Liver (tissue), 9 donors: Measurements from ENCODE around the gene DICER1. TPM values are rescaled to one million over a fixed set of nuclear protein-coding genes. Genes with fewer than 3 reads are reported as not detected.

ENCODE experiments used
- DNase-seq: peaks from one replicate; pipeline ENCODE4 v3.0.0-alpha.2; 2017; ENCODE audit warnings: low spot score
- H3K27ac ChIP-seq, 2 donors: one replicate each; pipeline ENCODE4 v1.7.0; 2013; ENCODE audit warnings: inconsistent platforms in 2 of 2, low read length in 2 of 2, control low read depth in 1 of 2, low read depth in 1 of 2, mild to moderate bottlenecking in 1 of 2
- H3K27me3 ChIP-seq, 4 donors: one replicate each; pipeline versions ENCODE4 v1.6.1 to v1.7.0; 2013; ENCODE audit warnings: low read length in 3 of 4, inconsistent platforms in 1 of 4, mild to moderate bottlenecking in 1 of 4, moderate library complexity in 1 of 4; ENCODE audit not compliant: control insufficient read depth in 4 of 4, insufficient read depth in 4 of 4
- H3K36me3 ChIP-seq, 4 donors: one replicate each; pipeline versions ENCODE4 v1.6.1 to v1.7.0; 2013; ENCODE audit warnings: low read length in 3 of 4, mild to moderate bottlenecking in 3 of 4, low read depth in 1 of 4, moderate library complexity in 1 of 4; ENCODE audit not compliant: control insufficient read depth in 4 of 4, insufficient read depth in 3 of 4
- H3K4me1 ChIP-seq, 4 donors: one replicate each; pipeline versions ENCODE4 v1.6.1 to v1.7.0; 2013; ENCODE audit warnings: low read length in 3 of 4, mild to moderate bottlenecking in 3 of 4, moderate library complexity in 1 of 4; ENCODE audit not compliant: control insufficient read depth in 4 of 4, insufficient read depth in 4 of 4
- H3K4me3 ChIP-seq, 3 donors: one replicate each; pipeline versions ENCODE4 v1.6.1 to v1.7.0; 2013; ENCODE audit warnings: low read length in 3 of 3, control low read depth in 1 of 3, low read depth in 1 of 3, mild to moderate bottlenecking in 1 of 3
- H3K9ac ChIP-seq, 2 donors: one replicate each; pipeline ENCODE4 v1.7.0; 2013; ENCODE audit warnings: low read length in 2 of 2, mild to moderate bottlenecking in 2 of 2, moderate library complexity in 2 of 2, control low read depth in 1 of 2, low read depth in 1 of 2
- H3K9me3 ChIP-seq, 4 donors: one replicate each; pipeline versions ENCODE4 v1.6.1 to v1.7.0; 2013; ENCODE audit warnings: low read length in 3 of 4; ENCODE audit not compliant: control insufficient read depth in 4 of 4
- EGR1 ChIP-seq, 2 donors: IDR thresholded peaks; 2 replicates each; pipeline ENCODE4 v1.6.1; 2016 to 2018; ENCODE audit warnings: antibody characterized with exemption in 2 of 2, low read depth in 2 of 2
- FOXA1 ChIP-seq: IDR thresholded peaks from 2 replicates; pipeline ENCODE4 v1.6.1; 2016; ENCODE audit warnings: antibody characterized with exemption
- FOXA2 ChIP-seq: IDR thresholded peaks from 2 replicates; pipeline ENCODE4 v1.6.1; 2016; ENCODE audit warnings: antibody characterized with exemption
- GABPA ChIP-seq, 2 donors: IDR thresholded peaks in 1 of 2; conservative IDR thresholded peaks in 1 of 2; 2 replicates each; pipeline ENCODE4 v1.6.1; 2016; ENCODE audit warnings: antibody characterized with exemption in 2 of 2, mild to moderate bottlenecking in 1 of 2, moderate library complexity in 1 of 2
- HNF4A ChIP-seq, 2 donors: conservative IDR thresholded peaks; 2 replicates each; pipeline ENCODE4 v1.6.1; 2016; ENCODE audit warnings: antibody characterized with exemption in 2 of 2, mild to moderate bottlenecking in 2 of 2
- HNF4G ChIP-seq: IDR thresholded peaks from 2 replicates; pipeline ENCODE4 v1.6.1; 2016; ENCODE audit warnings: antibody characterized with exemption
- JUND ChIP-seq, 2 donors: IDR thresholded peaks; 2 replicates each; pipeline ENCODE4 v1.6.1; 2016; ENCODE audit warnings: antibody characterized with exemption in 2 of 2
- NR2F2 ChIP-seq: IDR thresholded peaks from 2 replicates; pipeline ENCODE4 v1.6.1; 2016; ENCODE audit warnings: antibody characterized with exemption
- RAD21 ChIP-seq, 2 donors: IDR thresholded peaks; 2 replicates each; pipeline ENCODE4 v1.6.1; 2016; ENCODE audit warnings: antibody characterized with exemption in 2 of 2, mild to moderate bottlenecking in 2 of 2
- RXRA ChIP-seq, 2 donors: IDR thresholded peaks; 2 replicates each; pipeline ENCODE4 v1.6.1; 2017 to 2018; ENCODE audit warnings: antibody characterized with exemption in 2 of 2, mild to moderate bottlenecking in 1 of 2
- SP1 ChIP-seq: IDR thresholded peaks from 2 replicates; pipeline ENCODE4 v1.6.1; 2018; ENCODE audit warnings: antibody characterized with exemption, mild to moderate bottlenecking
- TAF1 ChIP-seq: conservative IDR thresholded peaks from 2 replicates; pipeline ENCODE4 v1.6.1; 2016; ENCODE audit warnings: antibody characterized with exemption, mild to moderate bottlenecking
- YY1 ChIP-seq: IDR thresholded peaks from 2 replicates; pipeline ENCODE4 v1.6.1; 2016; ENCODE audit warnings: antibody characterized with exemption, mild to moderate bottlenecking
- WGBS: extraction: QIAGEN DNeasy Blood & Tissue Kit; methylation state at CpG from one replicate; pipeline ENCODE4 v1.1.7; 2013; 5-methylcytosine and 5-hydroxymethylcytosine counted together
- polyA plus RNA-seq, 2 donors: library from polyadenylated mRNA; stranded (reverse) in 1 of 2; unstranded in 1 of 2; fragments of 200-250 nt in 1 of 2; fragments of >200 nt in 1 of 2; fragmentation: Nextera tagmentation in 1 of 2; extraction: Ambion mirVana in 1 of 2; gene quantifications; one replicate each; pipeline versions ENCODE4 v1.2.1 to v1.2.3, GENCODE V29; 2013 to 2015
- total RNA-seq, 2 donors: library from RNA; depleted of rRNA; stranded (reverse); fragments of >200 nt; gene quantifications; one replicate each; pipeline ENCODE4 v1.2.3, GENCODE V29; 2014
- TF ChIP-seq, protein P1 (sequence below): IDR thresholded peaks from 2 replicates; pipeline ENCODE4 v1.6.1; 2016; ENCODE audit warnings: antibody characterized with exemption
- TF ChIP-seq, protein P2 (sequence below): IDR thresholded peaks from 2 replicates; pipeline ENCODE4 v1.6.1; 2016; ENCODE audit warnings: antibody characterized with exemption
- TF ChIP-seq, protein P3 (sequence below): IDR thresholded peaks from 2 replicates; pipeline ENCODE4 v1.6.1; 2016; ENCODE audit warnings: antibody characterized with exemption, mild to moderate bottlenecking
- TF ChIP-seq, protein P4 (sequence below): fragments of 150-350 bp; IDR thresholded peaks from 2 replicates; pipeline ENCODE4 v1.5.1; 2017; ENCODE audit warnings: improper control_type of control experiment, low read depth, low read length; ENCODE audit not compliant: missing input control
- TF ChIP-seq, protein P5 (sequence below): IDR thresholded peaks from 2 replicates; pipeline ENCODE4 v1.6.1; 2016; ENCODE audit warnings: antibody characterized with exemption
- donor health status: healthy.
- donor health status: healthy.
- donor health status: healthy.
- donor health status: healthy.
- donor health status: healthy.

The DICER1 gene
- total and polyA plus RNA-seq, 4 donors: 7.5 to 43.6 (median 20.3) TPM

DNA sequence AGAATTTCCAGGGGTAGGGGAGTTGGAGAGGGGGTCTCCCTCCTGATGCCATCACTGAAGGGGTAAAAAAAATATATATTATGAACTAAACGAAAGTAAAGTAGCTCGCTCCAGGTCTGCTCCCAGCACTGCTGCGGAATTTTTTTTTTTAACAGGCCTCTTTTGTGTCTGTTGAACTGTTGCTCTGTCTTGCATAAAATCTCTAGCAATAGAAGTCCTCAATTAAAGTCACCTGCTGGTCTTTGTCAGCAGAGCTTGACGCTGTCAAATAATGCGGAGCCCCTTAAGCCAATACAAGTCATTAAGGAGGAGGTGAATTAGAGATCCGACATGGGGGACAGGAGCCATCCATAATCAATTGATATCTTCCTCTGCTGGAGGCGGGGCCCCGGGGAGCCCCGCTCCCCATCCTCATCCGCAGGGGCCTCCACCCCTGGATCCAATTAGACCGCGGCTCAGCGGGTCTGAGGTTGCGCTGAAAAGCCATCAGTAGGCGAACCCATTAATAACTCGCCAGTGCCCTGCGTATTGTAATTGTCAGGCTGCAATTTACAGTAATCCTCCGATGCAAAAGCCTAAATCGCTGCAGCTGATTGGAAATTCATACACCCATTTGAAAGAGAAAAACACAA is 85.6 kb downstream of the DICER1 start:
- H3K4me3 ChIP-seq: no peak overlapping the region
- H3K9me3 ChIP-seq: peaks cover 0 to 7% (median 4%) of the 10 kb centered on the region in 4 donors
- no peak for DNase-seq
- H3K4me1 ChIP-seq: no peaks in the 10 kb centered on the region
- H3K27me3 ChIP-seq: no peaks in the 10 kb centered on the region
- 82% methylated on average over 19 of the region's 19 CpGs for WGBS
- H3K9ac ChIP-seq: no peak overlapping the region
- H3K27ac ChIP-seq: no peak overlapping the region
- TF ChIP-seq, protein P1, sequence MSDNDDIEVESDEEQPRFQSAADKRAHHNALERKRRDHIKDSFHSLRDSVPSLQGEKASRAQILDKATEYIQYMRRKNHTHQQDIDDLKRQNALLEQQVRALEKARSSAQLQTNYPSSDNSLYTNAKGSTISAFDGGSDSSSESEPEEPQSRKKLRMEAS: no peak
- TF ChIP-seq GABPA (IDR thresholded peaks at IDR 0.05 in 1 of 2, conservative IDR thresholded peaks at IDR 0.05 in 1 of 2): no peak
- TF ChIP-seq TAF1: no peak
- no peak for TF ChIP-seq SP1
- TF ChIP-seq NR2F2: no peak
- TF ChIP-seq, protein P2, sequence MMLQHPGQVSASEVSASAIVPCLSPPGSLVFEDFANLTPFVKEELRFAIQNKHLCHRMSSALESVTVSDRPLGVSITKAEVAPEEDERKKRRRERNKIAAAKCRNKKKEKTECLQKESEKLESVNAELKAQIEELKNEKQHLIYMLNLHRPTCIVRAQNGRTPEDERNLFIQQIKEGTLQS: no peak
- TF ChIP-seq RXRA (IDR thresholded peaks at IDR 0.05): no peak
- H3K36me3 ChIP-seq: no peaks in the 10 kb centered on the region

DNA sequence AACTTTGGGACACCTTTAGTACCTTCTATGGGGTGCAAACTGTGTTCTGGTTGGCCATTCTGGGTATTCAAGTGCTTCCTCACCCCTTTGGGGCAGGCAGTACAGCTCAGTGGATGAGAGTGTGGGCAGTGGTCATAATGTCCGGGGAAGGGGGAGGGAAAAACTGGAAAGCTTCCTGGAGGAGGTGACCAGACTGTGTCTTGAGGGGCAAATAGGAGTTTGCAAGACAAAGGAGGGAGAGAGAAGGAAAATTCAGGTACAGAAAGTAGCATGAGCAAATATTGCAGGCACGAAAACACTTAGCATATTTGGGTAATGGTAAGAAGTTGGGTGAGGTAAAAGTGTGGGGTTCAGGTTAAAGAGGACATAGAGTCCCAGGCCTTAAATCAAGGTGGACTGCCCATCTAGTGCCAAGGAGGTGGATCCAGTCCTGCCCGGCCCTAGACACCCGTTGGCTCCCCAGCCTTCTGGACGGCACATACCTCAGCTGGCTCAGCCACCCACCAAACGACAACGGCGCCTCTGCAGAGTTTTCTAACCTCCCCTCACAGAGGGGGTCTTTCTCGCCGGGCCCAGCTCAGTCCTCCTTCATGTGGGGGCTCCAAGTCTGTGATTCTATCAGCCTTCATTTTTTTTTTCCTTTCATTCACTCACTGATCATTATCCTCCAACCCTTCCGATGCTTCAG is 86.4 kb downstream of the DICER1 start:
- TF ChIP-seq GABPA (IDR thresholded peaks at IDR 0.05 in 1 of 2, conservative IDR thresholded peaks at IDR 0.05 in 1 of 2): no peak
- TF ChIP-seq, protein P2: no peak
- TF ChIP-seq, protein P3, sequence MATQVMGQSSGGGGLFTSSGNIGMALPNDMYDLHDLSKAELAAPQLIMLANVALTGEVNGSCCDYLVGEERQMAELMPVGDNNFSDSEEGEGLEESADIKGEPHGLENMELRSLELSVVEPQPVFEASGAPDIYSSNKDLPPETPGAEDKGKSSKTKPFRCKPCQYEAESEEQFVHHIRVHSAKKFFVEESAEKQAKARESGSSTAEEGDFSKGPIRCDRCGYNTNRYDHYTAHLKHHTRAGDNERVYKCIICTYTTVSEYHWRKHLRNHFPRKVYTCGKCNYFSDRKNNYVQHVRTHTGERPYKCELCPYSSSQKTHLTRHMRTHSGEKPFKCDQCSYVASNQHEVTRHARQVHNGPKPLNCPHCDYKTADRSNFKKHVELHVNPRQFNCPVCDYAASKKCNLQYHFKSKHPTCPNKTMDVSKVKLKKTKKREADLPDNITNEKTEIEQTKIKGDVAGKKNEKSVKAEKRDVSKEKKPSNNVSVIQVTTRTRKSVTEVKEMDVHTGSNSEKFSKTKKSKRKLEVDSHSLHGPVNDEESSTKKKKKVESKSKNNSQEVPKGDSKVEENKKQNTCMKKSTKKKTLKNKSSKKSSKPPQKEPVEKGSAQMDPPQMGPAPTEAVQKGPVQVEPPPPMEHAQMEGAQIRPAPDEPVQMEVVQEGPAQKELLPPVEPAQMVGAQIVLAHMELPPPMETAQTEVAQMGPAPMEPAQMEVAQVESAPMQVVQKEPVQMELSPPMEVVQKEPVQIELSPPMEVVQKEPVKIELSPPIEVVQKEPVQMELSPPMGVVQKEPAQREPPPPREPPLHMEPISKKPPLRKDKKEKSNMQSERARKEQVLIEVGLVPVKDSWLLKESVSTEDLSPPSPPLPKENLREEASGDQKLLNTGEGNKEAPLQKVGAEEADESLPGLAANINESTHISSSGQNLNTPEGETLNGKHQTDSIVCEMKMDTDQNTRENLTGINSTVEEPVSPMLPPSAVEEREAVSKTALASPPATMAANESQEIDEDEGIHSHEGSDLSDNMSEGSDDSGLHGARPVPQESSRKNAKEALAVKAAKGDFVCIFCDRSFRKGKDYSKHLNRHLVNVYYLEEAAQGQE: no peak
- no peak for TF ChIP-seq SP1
- no peak for TF ChIP-seq JUND (IDR thresholded peaks at IDR 0.05)
- TF ChIP-seq, protein P4, sequence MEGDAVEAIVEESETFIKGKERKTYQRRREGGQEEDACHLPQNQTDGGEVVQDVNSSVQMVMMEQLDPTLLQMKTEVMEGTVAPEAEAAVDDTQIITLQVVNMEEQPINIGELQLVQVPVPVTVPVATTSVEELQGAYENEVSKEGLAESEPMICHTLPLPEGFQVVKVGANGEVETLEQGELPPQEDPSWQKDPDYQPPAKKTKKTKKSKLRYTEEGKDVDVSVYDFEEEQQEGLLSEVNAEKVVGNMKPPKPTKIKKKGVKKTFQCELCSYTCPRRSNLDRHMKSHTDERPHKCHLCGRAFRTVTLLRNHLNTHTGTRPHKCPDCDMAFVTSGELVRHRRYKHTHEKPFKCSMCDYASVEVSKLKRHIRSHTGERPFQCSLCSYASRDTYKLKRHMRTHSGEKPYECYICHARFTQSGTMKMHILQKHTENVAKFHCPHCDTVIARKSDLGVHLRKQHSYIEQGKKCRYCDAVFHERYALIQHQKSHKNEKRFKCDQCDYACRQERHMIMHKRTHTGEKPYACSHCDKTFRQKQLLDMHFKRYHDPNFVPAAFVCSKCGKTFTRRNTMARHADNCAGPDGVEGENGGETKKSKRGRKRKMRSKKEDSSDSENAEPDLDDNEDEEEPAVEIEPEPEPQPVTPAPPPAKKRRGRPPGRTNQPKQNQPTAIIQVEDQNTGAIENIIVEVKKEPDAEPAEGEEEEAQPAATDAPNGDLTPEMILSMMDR: no peak
- TF ChIP-seq, protein P1: no peak
- no peak for TF ChIP-seq NR2F2
- TF ChIP-seq HNF4A (conservative IDR thresholded peaks at IDR 0.05): no peak
- TF ChIP-seq, protein P5, sequence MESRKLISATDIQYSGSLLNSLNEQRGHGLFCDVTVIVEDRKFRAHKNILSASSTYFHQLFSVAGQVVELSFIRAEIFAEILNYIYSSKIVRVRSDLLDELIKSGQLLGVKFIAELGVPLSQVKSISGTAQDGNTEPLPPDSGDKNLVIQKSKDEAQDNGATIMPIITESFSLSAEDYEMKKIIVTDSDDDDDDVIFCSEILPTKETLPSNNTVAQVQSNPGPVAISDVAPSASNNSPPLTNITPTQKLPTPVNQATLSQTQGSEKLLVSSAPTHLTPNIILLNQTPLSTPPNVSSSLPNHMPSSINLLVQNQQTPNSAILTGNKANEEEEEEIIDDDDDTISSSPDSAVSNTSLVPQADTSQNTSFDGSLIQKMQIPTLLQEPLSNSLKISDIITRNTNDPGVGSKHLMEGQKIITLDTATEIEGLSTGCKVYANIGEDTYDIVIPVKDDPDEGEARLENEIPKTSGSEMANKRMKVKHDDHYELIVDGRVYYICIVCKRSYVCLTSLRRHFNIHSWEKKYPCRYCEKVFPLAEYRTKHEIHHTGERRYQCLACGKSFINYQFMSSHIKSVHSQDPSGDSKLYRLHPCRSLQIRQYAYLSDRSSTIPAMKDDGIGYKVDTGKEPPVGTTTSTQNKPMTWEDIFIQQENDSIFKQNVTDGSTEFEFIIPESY: no peak
- TF ChIP-seq YY1: no peak
- no peak for TF ChIP-seq EGR1 (IDR thresholded peaks at IDR 0.05; ENCODE audit: low read depth in 2 of 2)
- TF ChIP-seq HNF4G: no peak
- no peak for TF ChIP-seq RAD21 (IDR thresholded peaks at IDR 0.05)
- no peak for TF ChIP-seq FOXA2
- TF ChIP-seq FOXA1: no peak
- no peaks in the 10 kb centered on the region for H3K36me3 ChIP-seq
- no peak for DNase-seq
- no peak overlapping the region for H3K4me3 ChIP-seq
- WGBS: 78% methylated on average over 11 of the region's 11 CpGs
- H3K27ac ChIP-seq: no peak overlapping the region
- H3K4me1 ChIP-seq: no peaks in the 10 kb centered on the region
- no peak overlapping the region for H3K9ac ChIP-seq
- peaks cover 0 to 7% (median 4%) of the 10 kb centered on the region in 4 donors for H3K9me3 ChIP-seq
- no peaks in the 10 kb centered on the region for H3K27me3 ChIP-seq
